GM10266 (cell line): ENCODE measurements around the gene CD44.

Experiments used
- DNase-seq: peaks from one replicate; pipeline ENCODE4 v3.0.0; 2012; ENCODE audit errors: extremely low spot score
- TF ChIP-seq, protein P1 (sequence below): IDR thresholded peaks from 2 replicates; pipeline ENCODE4 v1.5.1; 2012; ENCODE audit warnings: mild to moderate bottlenecking, low read depth; ENCODE audit not compliant: control insufficient read depth, insufficient read depth; ENCODE audit errors: missing control alignments

The CD44 gene

DNA sequence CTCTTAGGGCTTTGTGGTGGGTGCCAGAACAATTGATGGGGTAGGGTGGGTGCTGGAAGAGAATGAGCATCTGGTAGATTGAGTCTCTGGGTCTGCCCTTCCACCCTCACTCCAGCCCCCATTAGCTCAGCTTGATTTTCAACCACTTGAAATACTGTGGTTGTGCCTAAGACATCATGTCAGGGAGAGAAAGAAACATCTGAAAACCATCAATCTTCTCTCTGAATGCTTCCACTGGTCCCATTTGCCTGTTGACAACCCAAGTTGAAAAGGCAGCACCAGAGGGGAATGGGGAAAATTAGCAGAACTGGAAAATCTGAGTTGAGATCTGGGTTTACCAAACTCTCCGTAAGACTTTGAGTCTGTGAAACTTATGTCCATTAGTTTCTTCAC lies 26.1 kb downstream of the CD44 start:
- DNase-seq: no peak

DNA sequence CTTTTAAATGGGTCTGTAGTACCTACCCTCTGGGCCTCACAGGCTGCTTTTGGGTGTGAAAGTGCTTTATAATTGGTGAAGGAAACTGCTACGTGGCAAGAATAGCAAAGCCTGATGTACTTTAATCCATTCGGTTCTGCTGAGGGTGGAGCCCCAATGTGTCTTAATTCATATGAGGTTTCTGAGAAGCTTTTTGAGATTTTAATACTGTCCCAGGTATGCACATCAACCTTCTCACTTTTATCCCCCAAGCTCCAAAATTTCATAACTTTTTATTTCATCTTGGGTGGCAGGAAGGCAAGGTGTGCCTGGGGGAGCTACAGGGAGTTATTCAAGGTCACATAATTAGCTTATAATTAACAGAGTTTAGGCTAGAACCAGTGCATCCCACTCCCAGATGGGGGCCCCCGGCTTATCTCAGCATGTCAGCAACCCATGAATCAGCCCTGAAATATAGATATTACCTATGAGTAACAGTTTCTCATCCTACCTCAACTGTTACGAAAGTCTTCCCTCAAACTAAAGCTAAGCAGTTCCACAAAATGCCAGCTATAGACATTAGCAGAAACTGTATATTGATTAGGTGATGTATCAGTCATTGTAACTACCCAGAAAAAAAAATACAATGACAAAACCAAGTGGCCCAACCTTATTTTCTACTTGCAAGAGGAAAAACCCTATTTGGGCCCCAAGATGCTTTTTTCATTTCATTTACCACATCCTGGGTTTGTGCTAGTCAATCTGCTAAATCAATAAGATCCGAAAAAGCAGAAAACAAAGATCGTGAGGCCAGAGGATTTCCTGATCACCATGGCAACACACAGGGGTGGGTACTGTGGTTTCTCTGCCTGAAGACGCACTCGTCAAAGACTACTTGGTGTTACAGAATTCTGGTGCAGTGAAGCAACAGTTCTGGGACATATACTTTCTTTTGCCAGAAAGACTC lies 26.7 kb downstream of the CD44 start:
- TF ChIP-seq, protein P1, sequence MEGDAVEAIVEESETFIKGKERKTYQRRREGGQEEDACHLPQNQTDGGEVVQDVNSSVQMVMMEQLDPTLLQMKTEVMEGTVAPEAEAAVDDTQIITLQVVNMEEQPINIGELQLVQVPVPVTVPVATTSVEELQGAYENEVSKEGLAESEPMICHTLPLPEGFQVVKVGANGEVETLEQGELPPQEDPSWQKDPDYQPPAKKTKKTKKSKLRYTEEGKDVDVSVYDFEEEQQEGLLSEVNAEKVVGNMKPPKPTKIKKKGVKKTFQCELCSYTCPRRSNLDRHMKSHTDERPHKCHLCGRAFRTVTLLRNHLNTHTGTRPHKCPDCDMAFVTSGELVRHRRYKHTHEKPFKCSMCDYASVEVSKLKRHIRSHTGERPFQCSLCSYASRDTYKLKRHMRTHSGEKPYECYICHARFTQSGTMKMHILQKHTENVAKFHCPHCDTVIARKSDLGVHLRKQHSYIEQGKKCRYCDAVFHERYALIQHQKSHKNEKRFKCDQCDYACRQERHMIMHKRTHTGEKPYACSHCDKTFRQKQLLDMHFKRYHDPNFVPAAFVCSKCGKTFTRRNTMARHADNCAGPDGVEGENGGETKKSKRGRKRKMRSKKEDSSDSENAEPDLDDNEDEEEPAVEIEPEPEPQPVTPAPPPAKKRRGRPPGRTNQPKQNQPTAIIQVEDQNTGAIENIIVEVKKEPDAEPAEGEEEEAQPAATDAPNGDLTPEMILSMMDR: no peak
- peak; percentile 82 for DNase-seq

More for the DNA sequence above, 26.1 kb downstream of the CD44 start:
- TF ChIP-seq, protein P1: no peak

DNA sequence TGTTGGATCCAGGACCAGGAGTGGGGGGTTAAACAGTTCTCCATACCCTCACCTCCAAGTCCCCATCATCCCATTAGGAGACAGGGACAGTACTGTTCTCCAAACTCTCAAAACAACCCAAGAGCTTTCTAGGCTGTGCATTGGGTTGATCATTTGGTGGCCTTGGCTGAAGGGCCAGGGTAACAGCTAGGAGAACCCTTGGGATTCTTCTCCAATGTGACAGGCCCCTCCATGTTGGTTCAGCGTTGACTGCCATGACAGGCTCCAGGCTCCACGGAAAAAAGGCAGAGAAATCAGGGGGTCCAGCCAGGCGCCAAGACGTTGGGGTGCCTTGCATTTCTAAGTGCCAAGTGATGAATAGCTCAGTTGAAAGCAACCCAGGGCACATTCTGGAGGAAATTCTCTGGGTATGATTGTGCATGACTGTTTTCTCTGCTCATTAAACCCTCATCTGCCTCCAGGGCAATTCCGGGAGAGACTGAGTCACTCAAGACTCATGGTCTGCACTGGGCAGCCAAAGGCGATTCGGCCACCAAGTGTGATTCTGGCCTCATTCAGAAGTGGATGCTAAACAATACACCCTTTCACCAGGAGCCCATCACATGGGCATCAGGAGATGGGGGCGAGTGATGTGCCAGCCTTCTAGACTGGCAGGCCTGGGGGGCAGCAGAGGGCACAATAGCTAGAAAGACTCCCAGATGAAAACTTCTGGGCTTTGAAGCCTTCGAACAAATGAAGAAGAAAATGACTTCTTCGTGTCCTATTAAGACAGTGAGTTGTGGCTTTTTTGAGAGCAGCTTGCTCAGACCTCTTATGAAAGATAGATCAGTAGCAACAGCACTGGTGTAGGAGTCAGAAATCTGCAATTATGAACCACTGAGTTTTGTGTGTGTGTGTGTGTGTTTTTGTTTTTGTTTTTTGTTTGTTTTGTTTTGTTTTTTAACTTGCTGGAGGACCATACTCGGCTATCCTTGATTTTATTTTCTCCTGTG lies 27.7 kb downstream of the CD44 start:
- TF ChIP-seq, protein P1: no peak
- no peak for DNase-seq

DNA sequence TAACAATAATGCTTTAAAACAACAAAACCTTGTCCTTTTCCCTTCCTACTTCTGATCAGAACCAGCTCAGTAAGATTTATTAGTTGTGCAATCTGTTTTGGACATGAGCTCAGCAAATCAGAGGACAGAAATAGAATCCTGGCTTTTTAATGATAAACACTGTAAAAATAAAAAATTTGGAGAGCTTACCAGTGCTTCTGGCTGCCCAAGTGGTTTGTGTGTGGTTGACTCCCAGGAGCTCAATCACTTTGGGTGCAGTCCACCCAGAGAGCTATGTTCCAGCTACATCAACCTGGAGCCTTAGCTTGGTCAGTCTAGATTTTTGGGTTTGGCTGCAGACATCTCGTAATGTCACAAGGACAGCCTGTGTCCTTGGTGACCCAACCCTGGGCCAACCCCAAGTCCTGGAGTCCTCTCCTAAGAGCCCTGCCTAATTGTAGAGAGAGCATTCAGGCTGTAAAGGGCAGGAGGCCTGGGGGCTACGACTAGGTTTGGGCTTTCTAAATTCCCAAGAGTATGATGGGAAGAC lies 28.5 kb downstream of the CD44 start:
- TF ChIP-seq, protein P1: no peak
- no peak for DNase-seq

DNA sequence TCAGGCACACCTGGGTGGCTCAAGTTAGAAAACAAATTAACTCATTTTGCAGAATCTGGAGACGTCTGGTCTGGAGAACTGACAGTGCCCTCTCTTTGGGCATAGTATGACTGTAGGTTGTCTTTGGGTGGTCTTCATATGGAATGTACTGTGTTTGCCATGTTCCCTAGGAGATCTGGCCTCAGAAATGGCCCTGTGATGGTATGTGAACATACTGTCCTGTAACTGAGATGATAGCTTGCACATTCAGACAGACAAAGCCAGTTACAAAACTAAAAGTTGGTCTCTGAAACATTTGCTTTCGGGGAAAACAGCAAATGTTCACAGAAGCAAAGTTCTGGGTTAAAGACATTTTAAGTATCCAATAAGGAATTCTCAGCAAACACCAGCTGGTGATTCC lies 29.7 kb downstream of the CD44 start:
- TF ChIP-seq, protein P1: no peak
- DNase-seq: no peak

DNA sequence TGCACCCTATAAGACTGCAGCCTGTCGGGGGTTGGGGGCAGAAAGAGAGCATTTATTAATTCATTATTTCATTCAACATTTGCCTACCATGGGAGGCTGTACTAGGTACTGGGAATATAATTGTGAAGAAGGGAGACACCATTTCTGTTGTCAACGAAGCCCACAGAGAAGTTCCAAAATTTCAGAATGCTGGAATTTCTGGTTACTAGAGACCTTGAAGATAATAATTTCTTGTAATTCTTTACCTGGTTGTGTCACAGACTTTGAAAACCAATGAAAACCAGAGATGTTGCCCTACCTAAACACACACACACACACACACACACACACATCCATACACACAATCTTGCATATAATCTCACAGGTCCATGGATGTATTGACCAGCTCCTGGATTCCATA lies 30.1 kb downstream of the CD44 start:
- no peak for DNase-seq
- TF ChIP-seq, protein P1: no peak
